Sigmoid colon (tissue), 4 donors: Measurements from ENCODE around the gene OSER1.
A peak's percentile ranks its signal among the peaks of the same experiment; 100 is the strongest.

Experiments used
- CTCF ChIP-seq, 4 experiments: fragments of 450-650 bp in 3 of 4; fragments of 200-600 bp in 1 of 4; IDR thresholded peaks; one replicate each; pipeline ENCODE4 v1.5.1; 2016 to 2019; ENCODE audit warnings: antibody characterized with exemption in 4 of 4, mild to moderate bottlenecking in 3 of 4, moderate library complexity in 2 of 4
- EP300 ChIP-seq, 4 donors: sonication (generic); formaldehyde crosslinking; IDR thresholded peaks; one replicate each; pipeline ENCODE4 v1.6.1; 2017; ENCODE audit warnings: antibody characterized with exemption in 4 of 4
- POLR2A ChIP-seq, 2 donors: fragments of 450-650 bp; IDR thresholded peaks; one replicate each; pipeline ENCODE4 v1.6.1; 2016; ENCODE audit warnings: antibody characterized with exemption in 2 of 2, mild to moderate bottlenecking in 2 of 2, moderate library complexity in 2 of 2
- POLR2AphosphoS5 ChIP-seq, 4 donors: sonication (generic); formaldehyde crosslinking; IDR thresholded peaks; one replicate each; pipeline ENCODE4 v1.6.1; 2017; ENCODE audit warnings: antibody characterized with exemption in 4 of 4

GRCh38 chr20:44217342-44218092 lies 6.9 kb upstream of the OSER1 start:
- peak; percentile 24 to 83 (median 78) for TF ChIP-seq CTCF (IDR thresholded peaks at IDR 0.05)
- TF ChIP-seq POLR2A (IDR thresholded peaks at IDR 0.05): no peak
- no peak for TF ChIP-seq EP300 (IDR thresholded peaks at IDR 0.05)
- no peak for TF ChIP-seq POLR2AphosphoS5 (IDR thresholded peaks at IDR 0.05)
